Fibroblast of mammary gland (primary cell): Measurements from ENCODE around the gene THSD7B.

Experiments used
- DNase-seq: peaks from one replicate; pipeline ENCODE4 v3.0.0-alpha.2; 2010; ENCODE audit warnings: low read depth
- H3K4me3 ChIP-seq: 2 replicates; pipeline ENCODE4 v1.5.1; 2011; ENCODE audit warnings: low read depth, mild to moderate bottlenecking, low read length, moderate library complexity; ENCODE audit not compliant: control insufficient read depth
- CTCF ChIP-seq: conservative IDR thresholded peaks from 2 replicates; pipeline ENCODE4 v1.5.1; 2011; ENCODE audit warnings: low read depth, low read length, inconsistent platforms; ENCODE audit not compliant: control insufficient read depth, insufficient read depth

The THSD7B gene

GRCh38 chr2:136919682-136920081 lies 154.3 kb downstream of the THSD7B start:
- DNase-seq, result no peak
- TF ChIP-seq CTCF, result no peak
- no peak overlapping the region for H3K4me3 ChIP-seq

- TF ChIP-seq CTCF, result no peak
- no peak overlapping the region for H3K4me3 ChIP-seq
- DNase-seq, result no peak
These were observed 155.4 kb downstream of the THSD7B start for GRCh38 chr2:136920652-136921333.

DNA sequence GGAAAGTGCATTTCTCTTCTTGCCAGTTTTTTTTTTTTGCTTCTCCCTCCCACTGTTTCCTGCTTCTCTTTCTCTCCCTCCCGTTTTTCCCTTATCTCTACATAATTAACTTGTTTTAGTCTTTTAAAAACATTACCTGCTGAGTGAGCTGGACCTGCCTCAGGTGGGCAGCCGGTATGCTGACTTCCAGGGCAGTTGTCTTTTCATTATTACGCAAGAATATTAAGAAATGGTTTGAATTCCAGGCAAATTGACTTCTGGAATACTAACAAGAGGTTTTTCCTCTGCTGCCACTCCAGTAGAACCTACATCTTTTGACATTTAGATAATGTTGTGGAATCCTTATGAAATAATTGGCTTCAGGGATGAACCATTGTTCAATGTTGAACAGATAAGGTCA lies 161.8 kb downstream of the THSD7B start:
- TF ChIP-seq CTCF, result no peak
- no peak overlapping the region for H3K4me3 ChIP-seq
- DNase-seq, result no peak

- H3K4me3 ChIP-seq, result no peak overlapping the region
- no peak for TF ChIP-seq CTCF
- DNase-seq, result no peak
These were observed 164.2 kb downstream of the THSD7B start for GRCh38 chr2:136929531-136929930.

DNA sequence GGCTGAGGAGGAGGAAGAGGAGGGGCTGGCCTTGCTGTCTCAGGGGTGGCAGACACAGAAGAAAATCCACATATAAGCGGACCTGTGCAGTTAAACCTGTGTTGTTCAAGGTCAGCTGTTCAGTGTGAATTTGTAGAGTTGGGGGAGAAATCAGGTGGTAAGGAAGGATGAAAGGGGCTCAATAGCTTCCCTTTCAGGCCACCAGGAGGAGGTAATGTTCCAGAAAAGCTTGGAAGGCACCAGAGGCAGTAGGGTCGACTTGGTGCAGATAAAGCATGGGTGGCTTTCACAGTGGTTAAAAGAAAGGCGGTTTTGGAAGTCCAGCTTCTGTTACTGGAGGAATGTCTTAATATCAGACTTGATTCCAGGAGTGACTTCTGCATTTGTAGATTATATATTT lies 167.4 kb downstream of the THSD7B start:
- DNase-seq, result peak; percentile 15
- TF ChIP-seq CTCF, result peak; percentile 43
- H3K4me3 ChIP-seq, result no peak overlapping the region

DNA sequence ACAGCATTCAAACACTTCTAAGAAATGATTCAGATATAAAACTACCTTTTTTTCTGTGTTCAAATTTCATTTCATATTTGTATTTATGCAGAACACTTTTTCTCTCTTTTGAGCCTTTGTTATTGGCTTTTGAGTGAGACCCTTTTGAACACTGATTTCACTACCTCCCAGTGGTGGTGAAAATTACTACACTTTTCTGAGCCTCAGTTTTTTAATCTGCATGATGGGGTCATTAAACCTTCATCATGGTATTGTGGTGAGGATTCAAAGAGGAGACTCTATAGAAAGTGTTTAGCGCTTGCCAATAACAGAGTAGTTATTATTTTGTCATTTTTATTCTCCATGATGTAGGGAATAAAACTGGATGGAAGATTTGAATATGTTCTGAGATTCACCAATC lies 169.8 kb downstream of the THSD7B start:
- no peak for DNase-seq
- no peak overlapping the region for H3K4me3 ChIP-seq
- TF ChIP-seq CTCF, result no peak

- no peak overlapping the region for H3K4me3 ChIP-seq
- TF ChIP-seq CTCF, result no peak
- no peak for DNase-seq
These were observed 190.7 kb downstream of the THSD7B start for GRCh38 chr2:136956050-136956449.
